HS-5 (cell line): Measurements from ENCODE around the gene HOXD13.

Experiments
- DNase-seq: peaks from one replicate; pipeline ENCODE4 v3.0.0-alpha.2; 2012; ENCODE audit warnings: low read depth

Gene HOXD13

GRCh38 chr2:176106581-176107539 lies 14.3 kb downstream of the HOXD13 start, which contains the start of gene HOXD11:
TSS of gene HOXD11 (plus strand) at chr2:176107280. CDS start at chr2:176107356, 76 bp downstream.
- no peak for DNase-seq

GRCh38 chr2:176107731-176108181 lies 15.2 kb downstream of the HOXD13 start:
- no peak for DNase-seq

- DNase-seq: no peak
Observed at GRCh38 chr2:176109192-176109901, 16.8 kb downstream of the HOXD13 start.

- DNase-seq: no peak
Observed at GRCh38 chr2:176109946-176110345, 17.4 kb downstream of the HOXD13 start.

GRCh38 chr2:176110415-176111308 lies 18.1 kb downstream of the HOXD13 start:
- no peak for DNase-seq

- DNase-seq: no peak
Observed at GRCh38 chr2:176111309-176111663, 18.8 kb downstream of the HOXD13 start.

GRCh38 chr2:176111846-176112374 lies 19.4 kb downstream of the HOXD13 start:
- no peak for DNase-seq

- DNase-seq: no peak
Observed at GRCh38 chr2:176112375-176113302, 20.1 kb downstream of the HOXD13 start.

- no peak for DNase-seq
Observed at GRCh38 chr2:176114120-176114929, 21.8 kb downstream of the HOXD13 start.

GRCh38 chr2:176114930-176115625 lies 22.6 kb downstream of the HOXD13 start:
- no peak for DNase-seq

- no peak for DNase-seq
Observed at GRCh38 chr2:176115883-176116813, 23.6 kb downstream of the HOXD13 start, which contains the start of gene HOXD10. TSS of gene HOXD10 (plus strand) at chr2:176116778. CDS start at chr2:176116834, 56 bp downstream.

- no peak for DNase-seq
Observed at GRCh38 chr2:176117162-176117822, 24.8 kb downstream of the HOXD13 start.

- no peak for DNase-seq
Observed at GRCh38 chr2:176117823-176118371, 25.4 kb downstream of the HOXD13 start.

GRCh38 chr2:176118601-176119339 lies 26.2 kb downstream of the HOXD13 start:
- DNase-seq: no peak

- no peak for DNase-seq
Observed at GRCh38 chr2:176120364-176121189, 28.1 kb downstream of the HOXD13 start.
